Spleen (tissue), 7 donors: ENCODE data around the gene ADAMTS17.

Experiments used
- POLR2A ChIP-seq, 3 donors: fragments of 450-650 bp; IDR thresholded peaks; one replicate each; pipeline ENCODE4 v1.5.1; 2017; ENCODE audit warnings: antibody characterized with exemption in 3 of 3, mild to moderate bottlenecking in 1 of 3
- TF ChIP-seq, protein P1 (sequence below), 11 experiments: fragments of 200-600 bp in 7 of 11; fragments of 450-650 bp in 4 of 11; sonication (generic) in 4 of 11; IDR thresholded peaks in 8 of 11; conservative IDR thresholded peaks in 3 of 11; 1 replicate in 7 of 11; 2 replicates in 4 of 11; pipeline versions ENCODE4 v1.4.0 to v1.8.0; 2016 to 2021; ENCODE audit warnings: antibody characterized with exemption in 11 of 11, inconsistent platforms in 4 of 11, mild to moderate bottlenecking in 1 of 11
- donor health status: DM: no; HTN: no; CAD: no; lungs with moderate emphysema.
- donor health status: DM: no; HTN: no; CAD: no.
- donor health status: DM: no; HTN: no; CAD: no.

DNA sequence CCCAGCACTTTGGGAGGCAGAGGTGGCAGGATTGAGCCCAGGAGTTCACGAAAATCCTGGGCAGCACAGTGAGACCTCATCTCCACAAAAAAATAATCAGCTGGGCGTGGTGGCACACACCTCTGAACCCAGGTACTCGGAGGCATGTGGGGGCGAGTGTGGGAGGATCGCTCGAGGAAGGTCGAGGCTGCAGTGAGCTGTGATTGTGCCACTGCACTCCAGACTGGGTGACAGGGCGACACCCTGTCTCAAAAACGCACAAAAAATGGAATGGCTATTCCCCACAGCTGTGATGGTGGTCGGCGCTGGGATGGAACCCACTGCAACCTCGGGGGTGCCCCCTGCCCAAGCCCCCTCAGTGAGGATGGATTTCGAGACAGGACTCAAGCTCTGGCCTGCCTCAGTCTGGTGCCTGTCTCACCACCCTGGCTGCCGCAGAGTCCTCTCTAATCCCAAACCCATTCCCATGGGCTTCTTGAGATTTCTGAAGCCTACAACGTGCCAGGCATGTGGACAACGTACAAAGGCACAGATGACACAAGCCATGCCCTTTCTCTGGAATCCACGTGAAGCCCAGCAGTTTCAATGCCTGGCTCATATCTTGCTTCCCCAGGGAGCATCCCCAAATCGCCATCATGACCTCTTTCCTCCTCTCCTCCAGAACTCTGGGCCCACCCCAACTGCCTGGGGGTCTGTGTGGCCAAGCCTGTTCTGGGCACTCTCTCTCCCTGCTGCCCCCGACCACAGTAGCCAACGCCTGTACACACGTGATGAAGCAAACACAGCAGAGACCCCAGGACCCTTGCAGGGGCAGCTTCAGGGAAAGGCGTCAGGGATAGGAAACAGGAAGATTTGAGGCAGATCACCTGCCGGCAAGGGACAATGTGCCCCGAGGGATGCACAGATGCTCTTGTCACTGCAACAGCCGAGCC is 32.4 kb downstream of the ADAMTS17 start:
- TF ChIP-seq, protein P1, sequence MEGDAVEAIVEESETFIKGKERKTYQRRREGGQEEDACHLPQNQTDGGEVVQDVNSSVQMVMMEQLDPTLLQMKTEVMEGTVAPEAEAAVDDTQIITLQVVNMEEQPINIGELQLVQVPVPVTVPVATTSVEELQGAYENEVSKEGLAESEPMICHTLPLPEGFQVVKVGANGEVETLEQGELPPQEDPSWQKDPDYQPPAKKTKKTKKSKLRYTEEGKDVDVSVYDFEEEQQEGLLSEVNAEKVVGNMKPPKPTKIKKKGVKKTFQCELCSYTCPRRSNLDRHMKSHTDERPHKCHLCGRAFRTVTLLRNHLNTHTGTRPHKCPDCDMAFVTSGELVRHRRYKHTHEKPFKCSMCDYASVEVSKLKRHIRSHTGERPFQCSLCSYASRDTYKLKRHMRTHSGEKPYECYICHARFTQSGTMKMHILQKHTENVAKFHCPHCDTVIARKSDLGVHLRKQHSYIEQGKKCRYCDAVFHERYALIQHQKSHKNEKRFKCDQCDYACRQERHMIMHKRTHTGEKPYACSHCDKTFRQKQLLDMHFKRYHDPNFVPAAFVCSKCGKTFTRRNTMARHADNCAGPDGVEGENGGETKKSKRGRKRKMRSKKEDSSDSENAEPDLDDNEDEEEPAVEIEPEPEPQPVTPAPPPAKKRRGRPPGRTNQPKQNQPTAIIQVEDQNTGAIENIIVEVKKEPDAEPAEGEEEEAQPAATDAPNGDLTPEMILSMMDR (IDR thresholded peaks at IDR 0.05 in 8 of 11, conservative IDR thresholded peaks at IDR 0.05 in 3 of 11), result no peak
- TF ChIP-seq POLR2A (IDR thresholded peaks at IDR 0.05), result no peak
